Muscle of leg (tissue), 11 donors: Measurements from ENCODE around the gene RNF213. TPM values are rescaled to one million over a fixed set of nuclear protein-coding genes. Genes with fewer than 3 reads are reported as not detected.

Experiments
- DNase-seq: peaks from one replicate; pipeline ENCODE4 v3.0.0; 2013
- H3K27ac ChIP-seq: one replicate; pipeline ENCODE4 v1.5.1; 2013; ENCODE audit warnings: mild to moderate bottlenecking, low read length, control low read depth
- H3K27me3 ChIP-seq: one replicate; pipeline ENCODE4 v1.6.1; 2013; ENCODE audit warnings: low read length; ENCODE audit not compliant: control insufficient read depth, insufficient read depth
- H3K36me3 ChIP-seq: one replicate; pipeline ENCODE4 v1.6.1; 2013; ENCODE audit warnings: low read length; ENCODE audit not compliant: control insufficient read depth, insufficient read depth
- H3K4me1 ChIP-seq: one replicate; pipeline ENCODE4 v1.6.1; 2013; ENCODE audit warnings: low read length; ENCODE audit not compliant: control insufficient read depth, insufficient read depth
- H3K4me3 ChIP-seq: one replicate; pipeline ENCODE4 v1.5.1; 2013; ENCODE audit warnings: low read length, control low read depth
- H3K9me3 ChIP-seq: replicated peaks from 2 replicates; pipeline ENCODE4 v1.6.1; 2013; ENCODE audit warnings: low read depth, low read length; ENCODE audit not compliant: control insufficient read depth
- WGBS: methylation state at CpG from one replicate; pipeline ENCODE4 v1.1.5; 2013; ENCODE audit warnings: missing lambda C conversion rate; ENCODE audit not compliant: insufficient coverage; 5-methylcytosine and 5-hydroxymethylcytosine counted together
- polyA plus RNA-seq, 8 donors: library from polyadenylated mRNA; unstranded; fragments of 120-200 nt; gene quantifications; one replicate each; pipeline versions ENCODE4 v1.2.1 to v1.2.3, GENCODE V29; 2013; ENCODE audit warnings: inconsistent platforms in 1 of 8, low replicate concordance in 1 of 8; ENCODE audit not compliant: insufficient read length in 8 of 8, insufficient read depth in 1 of 8
- total RNA-seq: library from RNA; stranded (reverse); fragments of 120-200 nt; gene quantifications from one replicate; pipeline ENCODE4 v1.2.4, GENCODE V29; 2013

Gene RNF213
- total and polyA plus RNA-seq, 9 donors: 23.0 to 43.0 (median 32.9) TPM

GRCh38 chr17:80387071-80387470 is 126.4 kb downstream of the RNF213 start:
- Histone ChIP-seq H3K9me3 (no peaks in the 10 kb centered on the region), H3K27me3 (no peaks in the 10 kb centered on the region), H3K4me1 (peaks cover 19% of the 10 kb centered on the region), H3K4me3 (no peak overlapping the region), H3K27ac (no peak overlapping the region), H3K36me3 (peaks cover 78% of the 10 kb centered on the region)
- no peak for DNase-seq
- WGBS: 91% methylated on average over 5 of the region's 7 CpGs

GRCh38 chr17:80388175-80388574 is 127.5 kb downstream of the RNF213 start:
- H3K27ac ChIP-seq: no peak overlapping the region
- H3K27me3 ChIP-seq: no peaks in the 10 kb centered on the region
- peaks cover 76% of the 10 kb centered on the region for H3K36me3 ChIP-seq
- H3K4me1 ChIP-seq: peaks cover 23% of the 10 kb centered on the region
- H3K9me3 ChIP-seq: no peaks in the 10 kb centered on the region
- DNase-seq: no peak
- WGBS: 98% methylated on average over 9 of the region's 15 CpGs
- H3K4me3 ChIP-seq: no peak overlapping the region

GRCh38 chr17:80388601-80389000 is 127.9 kb downstream of the RNF213 start:
- H3K27ac ChIP-seq: no peak overlapping the region
- no peak overlapping the region for H3K4me3 ChIP-seq

GRCh38 chr17:80389011-80389995 is 128.7 kb downstream of the RNF213 start:
- H3K4me3 ChIP-seq: no peak overlapping the region
- H3K9me3 ChIP-seq: no peaks in the 10 kb centered on the region
- peak; percentile 65 for DNase-seq
- peaks cover 33% of the 10 kb centered on the region for H3K4me1 ChIP-seq
- H3K27ac ChIP-seq: peak overlapping the region; percentile 54
- H3K27me3 ChIP-seq: no peaks in the 10 kb centered on the region
- 68% methylated on average over 18 of the region's 22 CpGs for WGBS
- peaks cover 71% of the 10 kb centered on the region for H3K36me3 ChIP-seq

More at GRCh38 chr17:80388601-80389000, 127.9 kb downstream of the RNF213 start:
- no peaks in the 10 kb centered on the region for H3K27me3 ChIP-seq
- peaks cover 71% of the 10 kb centered on the region for H3K36me3 ChIP-seq
- WGBS: 84% methylated on average over 9 of the region's 10 CpGs
- peaks cover 26% of the 10 kb centered on the region for H3K4me1 ChIP-seq
- DNase-seq: no peak
- H3K9me3 ChIP-seq: no peaks in the 10 kb centered on the region

- Histone ChIP-seq H3K9me3 (no peaks in the 10 kb centered on the region), H3K36me3 (peaks cover 41% of the 10 kb centered on the region), H3K4me1 (peaks cover 40% of the 10 kb centered on the region), H3K27me3 (no peaks in the 10 kb centered on the region), H3K27ac (peak overlapping the region; percentile 47), H3K4me3 (no peak overlapping the region)
- DNase-seq: peak; percentile 70
- whole genome bisulfite sequencing: 59% methylated on average over 7 of the region's 15 CpGs
Observed at GRCh38 chr17:80393241-80393890, 132.7 kb downstream of the RNF213 start.

- peak overlapping the region; percentile 32 for H3K27ac ChIP-seq
Observed at GRCh38 chr17:80393961-80394360, 133.3 kb downstream of the RNF213 start.

GRCh38 chr17:80394629-80395216 is 134.1 kb downstream of the RNF213 start:
- Histone ChIP-seq H3K36me3 (peaks cover 28% of the 10 kb centered on the region), H3K27ac (no peak overlapping the region), H3K4me1 (peaks cover 27% of the 10 kb centered on the region), H3K27me3 (no peaks in the 10 kb centered on the region), H3K4me3 (no peak overlapping the region), H3K9me3 (no peaks in the 10 kb centered on the region)
- 71% methylated on average over 8 of the region's 11 CpGs for WGBS
- DNase-seq: no peak

More at GRCh38 chr17:80393961-80394360, 133.3 kb downstream of the RNF213 start:
- WGBS: 82% methylated on average over 3 of the region's 4 CpGs
- peaks cover 35% of the 10 kb centered on the region for H3K36me3 ChIP-seq
- no peak overlapping the region for H3K4me3 ChIP-seq
- DNase-seq: no peak
- H3K4me1 ChIP-seq: peaks cover 34% of the 10 kb centered on the region
- no peaks in the 10 kb centered on the region for H3K27me3 ChIP-seq
- H3K9me3 ChIP-seq: no peaks in the 10 kb centered on the region

GRCh38 chr17:80395402-80396151 is 134.9 kb downstream of the RNF213 start:
- DNase-seq: no peak
- WGBS: 58% methylated on average over 15 of the region's 15 CpGs
- no peak overlapping the region for H3K27ac ChIP-seq
- peaks cover 21% of the 10 kb centered on the region for H3K36me3 ChIP-seq
- no peak overlapping the region for H3K4me3 ChIP-seq
- H3K4me1 ChIP-seq: peaks cover 20% of the 10 kb centered on the region
- no peaks in the 10 kb centered on the region for H3K9me3 ChIP-seq
- no peaks in the 10 kb centered on the region for H3K27me3 ChIP-seq

GRCh38 chr17:80396157-80397033 is 135.7 kb downstream of the RNF213 start:
- Histone ChIP-seq H3K27ac (no peak overlapping the region), H3K4me3 (no peak overlapping the region), H3K4me1 (peaks cover 20% of the 10 kb centered on the region), H3K9me3 (no peaks in the 10 kb centered on the region), H3K36me3 (peaks cover 21% of the 10 kb centered on the region), H3K27me3 (no peaks in the 10 kb centered on the region)
- DNase-seq: no peak
- WGBS: 41% methylated on average over 3 of the region's 9 CpGs
